DND-41 (cell line): ENCODE data around the gene EXOC4.

Experiments
- CTCF ChIP-seq: IDR thresholded peaks from 2 replicates; pipeline ENCODE4 v1.5.1; 2012; ENCODE audit warnings: borderline replicate concordance, low read length, moderate library complexity, mild to moderate bottlenecking; ENCODE audit not compliant: poor library complexity, severe bottlenecking; ENCODE audit errors: extremely low read depth
- EZH2 ChIP-seq: IDR thresholded peaks from 3 replicates; pipeline ENCODE4 v1.6.1; 2012; ENCODE audit warnings: borderline replicate concordance, low read depth, mild to moderate bottlenecking, moderate library complexity, low read length, inconsistent platforms; ENCODE audit not compliant: severe bottlenecking

GRCh38 chr7:133931053-133931452 is 678.2 kb downstream of the EXOC4 start:
- TF ChIP-seq CTCF = no peak
- TF ChIP-seq EZH2 = no peak
